Measurements from ENCODE around the gene COTL1.

Gene COTL1

DNA sequence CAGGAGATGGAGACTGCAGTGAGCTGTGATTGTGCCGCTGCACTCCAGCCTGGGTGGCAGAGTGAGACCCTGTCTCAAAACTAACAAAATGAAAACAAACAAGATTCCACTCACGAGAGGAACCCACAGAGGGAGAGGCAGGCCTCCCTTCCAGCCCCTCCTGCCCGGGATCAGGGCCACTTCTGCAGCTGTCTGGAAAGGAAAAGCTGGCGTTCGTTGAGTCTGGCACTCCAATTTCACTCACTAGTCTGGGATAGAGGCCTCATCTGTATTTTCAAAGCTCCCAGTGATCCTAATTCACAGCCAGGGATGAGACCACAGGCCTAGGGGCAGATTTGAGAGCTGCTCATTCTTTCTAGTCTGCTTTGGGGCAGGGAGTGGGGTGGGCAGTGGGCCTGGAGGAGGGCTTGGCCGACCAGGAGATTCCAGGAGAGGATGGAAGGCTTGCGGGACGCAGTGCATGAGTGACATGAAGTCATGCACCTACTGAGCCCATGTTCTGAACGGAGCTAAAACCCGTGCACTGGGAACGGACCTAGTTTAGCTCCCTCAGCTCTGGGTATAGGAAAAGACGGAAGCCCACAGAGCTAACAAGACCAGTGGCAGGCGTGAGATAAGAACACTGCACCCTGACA, 54.0 kb downstream of the COTL1 start:
- no peak for TF ChIP-seq FOXP2 (optimal IDR thresholded peaks at IDR 0.05; ENCODE audit: borderline replicate concordance, extremely low read depth, extremely low read length, insufficient read depth)
- no peak for TF ChIP-seq TAF1 (IDR thresholded peaks at IDR 0.05; ENCODE audit: borderline replicate concordance, insufficient read depth, low read length)
- no peak for TF ChIP-seq POLR2AphosphoS5 (IDR thresholded peaks at IDR 0.05; ENCODE audit: low read depth, low read length)

DNA sequence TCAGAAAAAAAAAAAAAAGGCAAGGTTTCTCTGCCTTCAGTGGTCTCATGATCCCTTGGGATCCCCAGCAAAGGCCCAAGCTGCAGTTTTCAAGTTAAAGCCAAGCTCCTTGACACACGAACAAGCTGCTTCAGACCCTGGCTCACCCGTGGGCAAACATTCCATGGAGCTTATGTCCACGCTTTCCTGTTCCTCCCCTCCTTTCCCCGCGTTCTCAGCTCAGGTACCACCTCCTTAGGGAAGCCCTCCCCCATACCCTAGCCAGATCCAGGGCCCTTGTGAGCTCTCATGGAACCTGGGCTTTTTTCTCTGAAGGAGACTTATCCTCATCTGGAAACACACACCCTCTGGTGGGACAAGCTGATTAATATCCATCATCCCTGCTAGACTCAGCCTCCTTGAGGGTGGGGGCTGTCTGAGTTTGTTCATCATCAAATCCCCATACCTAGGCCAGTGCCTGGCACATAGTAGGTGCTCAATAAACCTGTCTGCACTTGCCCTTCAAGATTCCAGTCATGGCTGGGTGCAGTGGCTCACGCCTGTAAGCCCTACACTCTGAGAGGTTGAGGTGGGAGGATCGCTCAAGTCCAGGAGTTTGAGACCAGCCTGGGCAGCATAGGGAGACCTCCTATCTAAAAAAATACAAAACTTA, 54.7 kb downstream of the COTL1 start:
- no peak for TF ChIP-seq FOXP2 (optimal IDR thresholded peaks at IDR 0.05; ENCODE audit: borderline replicate concordance, extremely low read depth, extremely low read length, insufficient read depth)
- TF ChIP-seq, protein P1, sequence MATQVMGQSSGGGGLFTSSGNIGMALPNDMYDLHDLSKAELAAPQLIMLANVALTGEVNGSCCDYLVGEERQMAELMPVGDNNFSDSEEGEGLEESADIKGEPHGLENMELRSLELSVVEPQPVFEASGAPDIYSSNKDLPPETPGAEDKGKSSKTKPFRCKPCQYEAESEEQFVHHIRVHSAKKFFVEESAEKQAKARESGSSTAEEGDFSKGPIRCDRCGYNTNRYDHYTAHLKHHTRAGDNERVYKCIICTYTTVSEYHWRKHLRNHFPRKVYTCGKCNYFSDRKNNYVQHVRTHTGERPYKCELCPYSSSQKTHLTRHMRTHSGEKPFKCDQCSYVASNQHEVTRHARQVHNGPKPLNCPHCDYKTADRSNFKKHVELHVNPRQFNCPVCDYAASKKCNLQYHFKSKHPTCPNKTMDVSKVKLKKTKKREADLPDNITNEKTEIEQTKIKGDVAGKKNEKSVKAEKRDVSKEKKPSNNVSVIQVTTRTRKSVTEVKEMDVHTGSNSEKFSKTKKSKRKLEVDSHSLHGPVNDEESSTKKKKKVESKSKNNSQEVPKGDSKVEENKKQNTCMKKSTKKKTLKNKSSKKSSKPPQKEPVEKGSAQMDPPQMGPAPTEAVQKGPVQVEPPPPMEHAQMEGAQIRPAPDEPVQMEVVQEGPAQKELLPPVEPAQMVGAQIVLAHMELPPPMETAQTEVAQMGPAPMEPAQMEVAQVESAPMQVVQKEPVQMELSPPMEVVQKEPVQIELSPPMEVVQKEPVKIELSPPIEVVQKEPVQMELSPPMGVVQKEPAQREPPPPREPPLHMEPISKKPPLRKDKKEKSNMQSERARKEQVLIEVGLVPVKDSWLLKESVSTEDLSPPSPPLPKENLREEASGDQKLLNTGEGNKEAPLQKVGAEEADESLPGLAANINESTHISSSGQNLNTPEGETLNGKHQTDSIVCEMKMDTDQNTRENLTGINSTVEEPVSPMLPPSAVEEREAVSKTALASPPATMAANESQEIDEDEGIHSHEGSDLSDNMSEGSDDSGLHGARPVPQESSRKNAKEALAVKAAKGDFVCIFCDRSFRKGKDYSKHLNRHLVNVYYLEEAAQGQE (IDR thresholded peaks at IDR 0.05; ENCODE audit: insufficient read depth in 1 of 2, low read depth in 2 of 2, low read length in 2 of 2), result no peak
- no peak for TF ChIP-seq SIN3A (IDR thresholded peaks at IDR 0.05; ENCODE audit: borderline replicate concordance, insufficient read depth, low read length)
- no peak for TF ChIP-seq POLR2AphosphoS5 (IDR thresholded peaks at IDR 0.05; ENCODE audit: low read depth, low read length)
- no peak for TF ChIP-seq TAF1 (IDR thresholded peaks at IDR 0.05; ENCODE audit: borderline replicate concordance, insufficient read depth, low read length)

DNA sequence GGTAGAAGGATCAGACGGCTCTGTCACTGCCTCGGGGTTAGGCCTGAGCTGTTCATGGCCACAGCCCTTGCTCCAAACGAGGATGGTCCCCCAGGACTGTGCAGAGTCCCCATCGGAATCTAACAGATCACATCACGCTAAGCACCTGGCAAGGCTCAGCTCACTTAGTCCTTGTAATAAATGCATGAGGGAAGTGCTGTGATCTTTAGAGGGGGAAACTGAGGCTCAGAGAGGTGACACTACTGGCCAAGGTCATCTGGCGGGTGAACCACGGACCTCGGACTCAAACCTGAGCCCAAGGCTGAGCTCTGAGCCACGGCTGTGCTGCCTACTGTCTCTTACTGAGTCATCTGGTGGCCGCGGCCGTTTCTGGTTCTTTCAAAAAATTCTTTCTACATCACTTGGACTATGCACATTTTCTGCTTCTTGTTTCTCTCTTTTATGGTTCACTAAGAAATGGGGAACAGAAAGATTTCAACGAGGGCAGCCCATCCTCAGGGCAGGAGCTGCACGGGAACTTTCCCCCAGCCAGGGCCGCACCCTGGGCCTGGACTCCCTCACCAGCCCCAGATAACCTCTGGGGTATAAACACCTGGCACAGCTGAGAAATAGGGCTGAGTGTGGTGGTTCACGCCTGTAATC, 55.6 kb downstream of the COTL1 start:
- TF ChIP-seq, protein P1 (IDR thresholded peaks at IDR 0.05; ENCODE audit: insufficient read depth in 1 of 2, low read depth in 2 of 2, low read length in 2 of 2), result no peak
- TF ChIP-seq SIN3A (IDR thresholded peaks at IDR 0.05; ENCODE audit: borderline replicate concordance, insufficient read depth, low read length), result no peak
- no peak for TF ChIP-seq FOXP2 (optimal IDR thresholded peaks at IDR 0.05; ENCODE audit: borderline replicate concordance, extremely low read depth, extremely low read length, insufficient read depth)
- TF ChIP-seq POLR2AphosphoS5 (IDR thresholded peaks at IDR 0.05; ENCODE audit: low read depth, low read length), result no peak
- no peak for TF ChIP-seq TAF1 (IDR thresholded peaks at IDR 0.05; ENCODE audit: borderline replicate concordance, insufficient read depth, low read length)

DNA sequence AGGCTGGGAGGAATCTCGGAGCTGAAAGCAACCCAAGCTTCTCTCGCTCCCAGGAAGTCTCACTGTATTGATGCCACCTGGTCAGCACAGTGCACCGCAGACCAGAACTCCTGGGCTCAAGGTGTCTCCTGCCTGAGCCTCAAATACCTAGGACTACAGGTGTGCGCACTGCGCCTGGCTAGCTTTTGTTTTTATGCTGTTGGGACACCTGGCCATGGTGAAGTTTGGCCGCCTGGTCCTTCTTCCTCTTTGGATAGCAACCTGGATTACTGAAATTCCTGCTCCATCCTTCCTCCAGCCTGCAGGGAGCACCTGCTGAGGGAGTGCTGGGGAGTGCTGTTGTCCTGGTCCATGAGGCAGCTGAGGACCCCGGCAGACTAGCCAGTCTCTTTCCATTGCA, 56.6 kb downstream of the COTL1 start:
- TF ChIP-seq SIN3A (IDR thresholded peaks at IDR 0.05; ENCODE audit: borderline replicate concordance, insufficient read depth, low read length) (no peak), TAF1 (IDR thresholded peaks at IDR 0.05; ENCODE audit: borderline replicate concordance, insufficient read depth, low read length) (no peak), FOXP2 (optimal IDR thresholded peaks at IDR 0.05; ENCODE audit: borderline replicate concordance, extremely low read depth, extremely low read length, insufficient read depth) (no peak), POLR2AphosphoS5 (IDR thresholded peaks at IDR 0.05; ENCODE audit: low read depth, low read length) (no peak)
- TF ChIP-seq, protein P1 (IDR thresholded peaks at IDR 0.05; ENCODE audit: insufficient read depth in 1 of 2, low read depth in 2 of 2, low read length in 2 of 2), result no peak

DNA sequence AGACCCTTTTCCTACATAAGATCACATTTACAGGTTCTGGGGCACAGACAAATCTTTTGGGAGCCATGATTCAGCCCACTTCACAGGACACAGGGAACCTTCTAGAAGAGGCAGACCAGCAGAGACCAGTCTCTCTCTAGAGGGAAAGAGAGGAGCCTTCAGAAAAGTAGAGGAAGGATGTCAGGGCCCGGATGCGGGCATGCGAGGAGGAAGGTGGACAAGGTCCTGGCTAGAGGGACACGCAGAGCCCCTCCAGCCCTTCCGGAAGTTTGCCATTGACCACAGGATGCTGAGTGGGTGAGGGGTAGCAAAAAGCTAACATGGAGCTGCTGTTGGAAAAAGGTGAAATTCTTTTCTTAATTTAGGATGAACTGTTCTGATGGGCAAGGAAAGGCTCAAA, 57.6 kb downstream of the COTL1 start:
- TF ChIP-seq SIN3A (IDR thresholded peaks at IDR 0.05; ENCODE audit: borderline replicate concordance, insufficient read depth, low read length) (no peak), TAF1 (IDR thresholded peaks at IDR 0.05; ENCODE audit: borderline replicate concordance, insufficient read depth, low read length) (no peak), POLR2AphosphoS5 (IDR thresholded peaks at IDR 0.05; ENCODE audit: low read depth, low read length) (no peak), FOXP2 (optimal IDR thresholded peaks at IDR 0.05; ENCODE audit: borderline replicate concordance, extremely low read depth, extremely low read length, insufficient read depth) (no peak)
- TF ChIP-seq, protein P1 (IDR thresholded peaks at IDR 0.05; ENCODE audit: insufficient read depth in 1 of 2, low read depth in 2 of 2, low read length in 2 of 2), result no peak
